Lower leg skin (tissue), 3 donors: ENCODE results near the gene ZPLD1.

Source experiments
- CTCF ChIP-seq, 3 donors: fragments of 450-650 bp; IDR thresholded peaks; one replicate each; pipeline ENCODE4 v1.5.1; 2016; ENCODE audit warnings: antibody characterized with exemption in 3 of 3, mild to moderate bottlenecking in 3 of 3, moderate library complexity in 2 of 3
- POLR2A ChIP-seq, 2 donors: fragments of 450-650 bp; IDR thresholded peaks; one replicate each; pipeline ENCODE4 v1.6.1; 2016 to 2017; ENCODE audit warnings: antibody characterized with exemption in 2 of 2, mild to moderate bottlenecking in 1 of 2, moderate library complexity in 1 of 2

DNA sequence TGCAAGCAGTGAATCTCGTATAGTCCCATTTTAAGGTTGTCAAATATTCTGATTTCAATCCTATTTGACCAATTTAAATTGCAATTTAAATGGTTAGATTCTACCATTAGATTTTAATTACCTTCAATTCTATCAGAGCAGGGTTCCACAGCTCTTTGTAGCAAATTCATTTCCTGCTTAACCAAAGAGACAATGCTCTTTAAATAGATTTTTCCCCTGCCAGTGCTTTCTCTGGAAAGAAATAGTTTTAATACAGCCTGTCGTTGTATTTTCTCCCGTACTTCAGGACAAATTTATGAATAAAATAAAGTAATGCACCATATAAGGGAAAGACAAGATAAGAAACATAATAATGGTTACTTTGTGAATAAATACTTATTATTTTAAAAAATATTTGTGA, 62.8 kb downstream of the ZPLD1 start:
- no peak for TF ChIP-seq CTCF (IDR thresholded peaks at IDR 0.05)
- no peak for TF ChIP-seq POLR2A (IDR thresholded peaks at IDR 0.05)
